Breast epithelium (tissue), 3 donors: Measurements from ENCODE around the gene TCF21.

ENCODE experiments used
- CTCF ChIP-seq, 3 donors: fragments of 450-650 bp; IDR thresholded peaks; one replicate each; pipeline ENCODE4 v1.5.1; 2016 to 2017; ENCODE audit warnings: antibody characterized with exemption in 3 of 3, mild to moderate bottlenecking in 3 of 3, moderate library complexity in 3 of 3
- POLR2A ChIP-seq: fragments of 450-650 bp; IDR thresholded peaks from one replicate; pipeline ENCODE4 v1.6.1; 2016; ENCODE audit warnings: antibody characterized with exemption, mild to moderate bottlenecking, moderate library complexity
- POLR2AphosphoS5 ChIP-seq, 3 donors: sonication (generic); formaldehyde crosslinking; IDR thresholded peaks; one replicate each; pipeline ENCODE4 v1.6.1; 2017; ENCODE audit warnings: antibody characterized with exemption in 3 of 3

- TF ChIP-seq POLR2AphosphoS5 (IDR thresholded peaks at IDR 0.05) (no peak), CTCF (IDR thresholded peaks at IDR 0.05) (no peak), POLR2A (no peak)
Observed at GRCh38 chr6:133857696-133858095, 31.2 kb upstream of the TCF21 start.
